Bone marrow (tissue), 2 donors: Measurements from ENCODE around the gene WDR82.

Source experiments
- DNase-seq, 2 donors: peaks; one replicate each; lab custom pipeline; 2025; lab: John Stamatoyannopoulos, UW

Gene WDR82

GRCh38 chr3:52222319-52223221, 55.9 kb downstream of the WDR82 start:
- no peak for DNase-seq

GRCh38 chr3:52221563-52222318, 56.7 kb downstream of the WDR82 start:
- DNase-seq: no peak

GRCh38 chr3:52221141-52221562, 57.3 kb downstream of the WDR82 start:
- no peak for DNase-seq

GRCh38 chr3:52220380-52221026, 57.9 kb downstream of the WDR82 start:
- peak; percentile 60 to 71 for DNase-seq

- no peak for DNase-seq
Measured at GRCh38 chr3:52218937-52219650, 59.4 kb downstream of the WDR82 start.

- DNase-seq: no peak
Measured at GRCh38 chr3:52218454-52218853, 60.0 kb downstream of the WDR82 start.

GRCh38 chr3:52218026-52218425, 60.4 kb downstream of the WDR82 start:
- no peak for DNase-seq

GRCh38 chr3:52217409-52217805, 61.0 kb downstream of the WDR82 start:
- DNase-seq: no peak

GRCh38 chr3:52216585-52217408, 61.7 kb downstream of the WDR82 start:
- peak in 1 of 2 donors; percentile 71 for DNase-seq

- DNase-seq: no peak
Measured at GRCh38 chr3:52215351-52215750, 63.1 kb downstream of the WDR82 start.

GRCh38 chr3:52213901-52214300, 64.5 kb downstream of the WDR82 start:
- no peak for DNase-seq

GRCh38 chr3:52213005-52213404, 65.4 kb downstream of the WDR82 start:
- no peak for DNase-seq

- DNase-seq: no peak
Measured at GRCh38 chr3:52211268-52211891, 67.1 kb downstream of the WDR82 start.

- no peak for DNase-seq
Measured at GRCh38 chr3:52210550-52211046, 67.9 kb downstream of the WDR82 start.

GRCh38 chr3:52210037-52210436, 68.4 kb downstream of the WDR82 start:
- no peak for DNase-seq

GRCh38 chr3:52208556-52208955, 69.9 kb downstream of the WDR82 start:
- no peak for DNase-seq

GRCh38 chr3:52205727-52206372, 72.6 kb downstream of the WDR82 start:
- DNase-seq: no peak
